NCI-H82 treated with DMSO at 0.1 percent for 48 hours (cell line): ENCODE results near the gene NAGLU.

Experiments
- DNase-seq: peaks from one replicate; lab custom pipeline; 2025; ENCODE audit not compliant: unreplicated experiment; lab: John Stamatoyannopoulos, UW

The NAGLU gene

DNA sequence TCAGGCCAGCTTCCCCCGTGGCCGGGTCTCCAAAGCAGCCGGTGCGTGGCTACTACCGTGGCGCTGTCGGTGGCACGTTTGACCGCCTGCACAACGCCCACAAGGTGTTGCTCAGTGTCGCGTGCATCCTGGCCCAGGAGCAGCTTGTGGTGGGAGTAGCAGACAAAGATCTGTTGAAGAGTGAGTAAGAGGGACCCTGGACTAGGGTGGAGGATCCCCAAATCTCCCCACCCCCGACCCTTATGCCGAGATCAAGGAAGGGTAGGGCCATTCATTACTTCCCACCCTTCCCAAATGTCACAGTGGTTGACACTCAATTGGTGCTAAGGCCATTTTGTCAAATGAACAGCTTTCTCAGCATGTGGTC, 27.1 kb downstream of the NAGLU start:
- DNase-seq: no peak

DNA sequence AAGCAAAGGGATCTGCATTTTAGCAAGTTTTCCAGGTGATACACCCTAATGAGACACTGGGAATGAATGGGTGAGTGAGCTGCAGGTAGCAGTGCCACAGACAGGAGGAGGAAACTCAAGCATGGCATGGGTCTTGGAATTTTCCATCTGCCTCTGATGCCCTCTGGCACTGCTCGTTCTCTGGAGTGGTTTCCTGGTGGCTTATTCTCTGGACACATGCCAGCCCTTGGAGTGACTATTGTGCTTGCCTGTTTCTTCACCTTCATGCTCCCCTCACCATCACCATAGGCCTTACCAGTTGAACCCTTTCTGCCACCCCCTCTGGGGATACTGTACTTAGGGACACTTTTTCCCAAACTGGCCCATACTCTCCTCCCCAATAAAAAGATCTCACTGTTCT, 27.5 kb downstream of the NAGLU start:
- no peak for DNase-seq

DNA sequence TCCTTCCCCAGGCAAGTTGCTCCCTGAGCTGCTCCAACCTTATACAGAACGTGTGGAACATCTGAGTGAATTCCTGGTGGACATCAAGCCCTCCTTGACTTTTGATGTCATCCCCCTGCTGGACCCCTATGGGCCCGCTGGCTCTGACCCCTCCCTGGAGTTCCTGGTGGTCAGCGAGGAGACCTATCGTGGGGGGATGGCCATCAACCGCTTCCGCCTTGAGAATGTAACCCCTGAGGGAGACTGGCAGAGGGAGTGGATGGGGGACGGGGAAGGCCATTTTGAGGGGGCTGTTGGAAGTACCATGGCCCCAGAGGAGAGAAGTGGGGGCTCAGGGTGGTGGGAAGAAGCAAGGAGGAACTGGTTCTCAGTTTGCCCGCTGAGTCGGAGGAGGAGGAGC, 27.9 kb downstream of the NAGLU start:
- DNase-seq: no peak

DNA sequence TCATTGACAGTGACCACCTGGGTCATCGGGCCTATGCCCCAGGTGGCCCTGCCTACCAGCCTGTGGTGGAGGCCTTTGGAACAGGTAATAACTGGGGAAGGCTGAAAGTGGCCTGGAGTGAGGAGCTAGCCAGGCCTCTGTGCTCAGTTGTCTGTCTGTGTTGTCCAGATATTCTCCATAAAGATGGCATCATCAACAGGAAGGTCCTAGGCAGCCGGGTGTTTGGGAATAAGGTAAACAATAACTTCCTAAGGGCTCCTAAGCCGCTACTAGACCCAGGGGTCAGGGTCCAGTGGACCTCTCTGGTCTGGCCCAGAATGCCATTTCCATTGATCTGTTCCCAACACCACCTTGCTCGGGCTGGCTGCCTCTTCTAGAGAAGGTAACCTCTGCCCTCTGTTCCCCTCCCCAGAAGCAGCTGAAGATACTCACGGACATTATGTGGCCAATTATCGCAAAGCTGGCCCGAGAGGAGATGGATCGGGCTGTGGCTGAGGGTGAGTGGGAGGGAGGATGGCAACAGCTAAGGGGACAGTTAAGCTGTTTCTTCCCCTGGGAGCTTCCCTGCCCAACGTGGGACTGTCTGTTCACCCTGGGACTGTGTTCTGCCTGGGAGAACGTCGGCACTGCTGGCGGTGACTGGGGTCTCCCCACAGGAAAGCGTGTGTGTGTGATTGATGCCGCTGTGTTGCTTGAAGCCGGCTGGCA, 28.9 kb downstream of the NAGLU start:
- DNase-seq: no peak

DNA sequence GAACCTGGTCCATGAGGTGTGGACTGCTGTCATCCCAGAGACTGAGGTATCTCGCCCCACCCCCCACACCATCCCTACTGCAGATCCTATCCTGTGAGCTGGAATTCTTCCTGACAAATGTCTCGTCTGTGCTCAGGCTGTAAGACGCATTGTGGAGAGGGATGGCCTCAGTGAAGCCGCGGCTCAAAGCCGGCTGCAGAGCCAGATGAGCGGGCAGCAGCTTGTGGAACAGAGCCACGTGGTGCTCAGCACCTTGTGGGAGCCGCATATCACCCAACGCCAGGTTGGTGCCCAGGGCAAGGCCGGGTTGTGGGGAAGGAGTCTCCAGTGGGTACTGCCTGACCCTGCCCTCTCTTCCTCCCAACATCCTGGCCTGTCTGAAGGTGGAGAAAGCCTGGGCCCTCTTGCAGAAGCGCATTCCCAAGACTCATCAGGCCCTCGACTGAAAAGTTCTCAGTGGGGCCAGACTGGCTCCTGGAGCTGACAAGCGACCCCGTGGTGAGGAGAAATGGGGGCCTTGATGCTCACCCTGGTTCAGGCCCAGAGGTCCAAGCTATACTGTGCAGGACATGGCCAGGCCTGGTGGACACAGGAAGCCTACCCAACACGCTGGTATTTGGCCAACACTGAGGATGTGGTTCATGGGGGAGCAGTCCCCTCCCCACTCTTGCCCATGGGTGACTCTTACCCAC, 29.6 kb downstream of the NAGLU start:
- DNase-seq: no peak

DNA sequence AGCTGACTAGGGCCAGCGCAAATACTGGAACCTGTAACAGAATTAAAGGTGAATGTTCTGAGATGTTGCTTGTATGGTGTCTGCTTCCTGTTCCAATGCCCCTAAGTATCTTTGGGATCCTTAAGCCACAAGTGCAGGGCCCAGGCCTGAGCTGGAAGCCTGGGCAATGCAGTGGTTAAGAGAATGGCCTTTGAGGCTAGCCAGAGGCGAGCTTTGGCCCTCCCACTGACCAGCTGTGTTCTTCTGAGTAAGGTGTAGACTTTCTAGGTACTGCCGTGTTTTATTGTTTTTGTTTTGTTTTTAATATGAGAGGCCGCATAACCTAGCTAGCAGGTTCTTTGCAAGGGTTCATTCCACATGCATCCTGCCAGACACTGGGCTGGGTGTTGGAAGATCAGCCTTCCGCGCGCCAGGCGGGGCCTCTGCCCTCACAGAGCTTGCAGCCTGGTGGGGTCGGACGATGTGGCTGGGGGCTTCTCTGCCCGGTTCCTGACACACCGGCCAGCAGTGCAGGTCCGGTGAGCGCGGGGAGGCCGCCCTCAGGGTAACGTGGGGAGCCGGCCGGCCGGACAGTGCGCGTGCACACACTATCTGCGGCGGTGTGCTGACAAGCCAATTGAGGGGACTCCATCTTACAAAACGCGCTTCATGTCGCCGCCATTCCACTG, 30.3 kb downstream of the NAGLU start:
- DNase-seq: no peak

DNA sequence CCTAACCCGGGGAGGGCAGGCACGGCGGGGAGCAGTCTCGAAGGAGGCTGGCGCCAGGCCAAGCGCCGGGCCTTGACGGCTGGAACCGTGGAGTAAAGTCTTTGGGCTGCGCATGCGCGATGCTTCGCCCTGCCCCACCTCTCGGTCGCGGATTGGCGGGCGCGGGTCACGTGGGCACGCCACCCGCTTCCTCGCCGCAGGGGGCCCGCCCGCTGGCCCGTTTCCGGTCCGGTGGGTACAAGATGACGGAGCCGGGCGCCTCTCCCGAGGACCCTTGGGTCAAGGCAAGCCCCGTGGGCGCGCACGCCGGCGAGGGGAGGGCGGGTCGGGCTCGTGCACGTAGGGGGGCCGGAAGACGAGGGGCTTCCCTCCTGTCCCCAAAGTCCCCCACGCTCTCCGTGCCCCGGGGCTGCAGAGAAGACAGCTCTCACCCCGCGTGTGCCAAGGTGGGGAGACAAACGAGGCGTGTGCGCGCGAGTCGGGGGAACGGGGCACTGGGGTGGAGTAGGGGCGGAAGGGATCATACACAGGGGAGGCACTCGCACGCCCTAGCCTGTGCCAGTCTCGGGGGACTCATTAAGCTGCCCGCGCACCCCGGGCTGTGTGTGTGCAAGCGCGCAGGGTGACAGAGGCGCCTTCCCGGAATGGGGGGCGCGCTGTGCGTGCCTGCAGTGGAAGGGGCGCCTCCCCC, 31.0 kb downstream of the NAGLU start, which contains the start of gene MLX:
Gene MLX (plus strand): TSS at position 218 of the 691 bp plus-strand sequence. CDS start 25 bp downstream, at position 243.
- DNase-seq: peak; percentile 80

DNA sequence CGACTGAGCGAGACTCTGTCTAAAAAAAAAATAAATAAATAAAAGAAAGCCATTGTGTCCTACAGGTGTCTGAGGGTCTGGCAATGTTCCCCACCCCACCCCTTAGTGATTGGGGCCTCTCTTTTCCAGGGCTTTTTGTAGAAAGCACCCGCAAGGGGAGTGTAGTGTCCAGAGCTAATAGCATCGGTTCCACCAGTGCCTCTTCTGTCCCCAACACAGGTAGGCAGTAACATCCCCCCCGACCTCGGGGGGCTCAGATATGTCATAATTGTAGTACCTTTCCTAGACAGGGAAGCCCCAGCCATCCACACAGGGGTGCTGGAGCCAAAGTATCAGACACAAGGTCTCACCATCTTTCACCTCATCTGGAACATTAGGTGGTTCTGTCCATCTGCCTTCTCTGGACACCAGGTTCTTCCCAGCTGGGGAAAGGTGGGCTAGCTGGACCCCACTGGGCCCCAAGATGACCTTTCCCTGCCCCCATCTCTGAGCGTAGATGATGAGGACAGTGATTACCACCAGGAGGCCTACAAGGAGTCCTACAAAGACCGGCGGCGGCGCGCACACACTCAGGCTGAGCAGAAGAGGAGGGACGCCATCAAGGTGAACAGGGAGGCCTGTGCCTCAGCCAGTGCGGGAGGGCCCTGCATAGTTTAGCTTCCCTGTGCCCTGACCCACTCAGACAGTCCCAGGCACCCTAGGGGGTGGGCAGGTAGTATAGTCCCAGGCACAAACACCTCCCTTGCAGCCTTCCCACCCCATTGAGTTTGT, 32.5 kb downstream of the NAGLU start:
- DNase-seq: no peak

DNA sequence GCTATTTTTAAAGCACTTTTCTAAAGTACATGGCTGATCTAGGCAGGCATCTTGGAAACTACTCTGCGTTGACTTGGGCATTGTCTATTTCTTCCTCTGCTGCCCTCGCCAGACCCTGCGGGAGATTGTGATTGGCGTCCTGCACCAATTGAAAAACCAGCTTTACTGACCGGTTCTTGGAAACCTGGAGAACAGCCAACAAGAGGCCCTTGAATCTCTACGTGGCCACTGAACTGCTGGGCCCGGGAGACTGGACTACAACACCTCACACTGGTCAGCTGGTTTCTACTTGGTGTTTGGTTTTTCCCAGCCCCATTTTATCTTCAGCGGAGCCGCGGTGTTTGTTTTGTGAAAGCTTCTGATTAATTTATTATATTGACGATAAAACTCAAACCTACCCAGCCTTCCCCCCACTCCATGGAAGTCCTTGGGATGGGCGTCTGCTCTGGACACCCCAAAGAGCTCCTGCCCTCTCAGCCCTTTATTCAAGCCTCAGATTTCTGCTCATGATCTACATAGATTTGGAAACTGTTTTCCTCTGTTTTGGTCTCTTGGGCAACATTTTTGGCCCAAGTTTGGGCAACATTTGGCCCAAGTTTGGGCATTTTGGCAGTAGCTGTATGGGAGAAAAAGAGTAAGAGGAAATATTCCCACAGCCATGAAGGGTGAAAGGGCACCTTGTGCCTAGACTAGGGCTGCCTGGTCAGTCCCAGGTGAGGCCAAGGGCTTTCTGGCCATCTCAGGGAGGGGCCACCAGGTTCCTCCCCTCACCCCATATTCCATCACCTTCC, 35.6 kb downstream of the NAGLU start:
- no peak for DNase-seq

DNA sequence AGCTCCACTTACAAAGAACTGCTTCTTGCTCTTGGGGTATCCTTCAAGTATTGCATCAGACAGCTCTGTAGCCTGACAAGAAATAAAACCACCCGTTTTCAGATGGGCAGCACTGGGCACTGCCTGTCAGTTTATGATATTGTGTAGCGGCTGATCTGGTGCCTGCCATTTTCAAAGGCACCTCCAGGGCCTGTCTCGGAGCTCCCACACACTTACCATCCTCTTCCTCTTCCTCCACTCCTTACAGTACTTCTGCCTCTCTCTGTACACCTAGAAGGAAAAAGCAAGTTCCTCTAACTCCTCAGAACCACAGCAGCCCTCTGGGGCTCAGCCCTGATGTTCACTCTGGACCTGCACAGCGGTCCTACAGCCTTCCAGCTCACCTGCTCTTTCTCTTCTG, 37.1 kb downstream of the NAGLU start:
- no peak for DNase-seq

DNA sequence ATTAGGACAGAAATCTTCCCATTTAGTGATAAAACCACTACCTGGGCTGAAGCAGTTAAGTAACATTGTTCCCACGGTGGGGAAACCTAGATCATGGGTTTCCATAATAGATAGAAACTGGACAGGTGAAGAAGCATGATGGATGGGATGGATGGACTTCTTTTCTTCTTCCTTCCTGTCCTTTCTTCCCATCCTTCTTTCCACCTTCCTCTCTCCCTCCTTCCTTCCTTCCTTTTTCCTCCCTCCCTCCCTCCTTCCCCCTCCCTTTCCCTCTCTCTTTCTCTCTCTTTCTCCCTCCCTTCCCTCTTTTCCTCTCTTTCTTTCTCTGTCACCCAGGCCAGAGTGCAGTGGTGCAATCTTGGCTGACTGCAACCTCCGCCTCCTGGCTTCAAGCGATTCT, 38.4 kb downstream of the NAGLU start:
- DNase-seq: no peak

DNA sequence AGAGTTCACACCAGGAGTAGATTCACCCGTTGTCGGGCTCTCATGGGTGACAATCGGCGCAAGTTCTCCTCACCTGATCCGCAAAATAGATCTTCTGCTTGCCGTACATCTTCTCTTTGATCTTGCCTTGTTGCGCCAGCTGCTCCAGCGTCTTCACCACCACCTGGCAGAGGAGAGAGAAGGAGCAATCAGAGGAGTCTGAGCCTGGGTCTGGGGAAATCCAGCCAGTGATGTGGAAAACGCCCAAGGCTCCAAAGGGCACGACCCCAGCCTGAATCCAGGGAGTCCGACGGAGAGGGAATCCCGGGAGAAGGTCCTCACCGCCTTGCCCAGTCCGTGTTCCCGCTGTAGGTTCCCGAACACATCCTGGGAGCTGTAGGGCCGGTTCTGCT, 41.1 kb downstream of the NAGLU start:
- no peak for DNase-seq

DNA sequence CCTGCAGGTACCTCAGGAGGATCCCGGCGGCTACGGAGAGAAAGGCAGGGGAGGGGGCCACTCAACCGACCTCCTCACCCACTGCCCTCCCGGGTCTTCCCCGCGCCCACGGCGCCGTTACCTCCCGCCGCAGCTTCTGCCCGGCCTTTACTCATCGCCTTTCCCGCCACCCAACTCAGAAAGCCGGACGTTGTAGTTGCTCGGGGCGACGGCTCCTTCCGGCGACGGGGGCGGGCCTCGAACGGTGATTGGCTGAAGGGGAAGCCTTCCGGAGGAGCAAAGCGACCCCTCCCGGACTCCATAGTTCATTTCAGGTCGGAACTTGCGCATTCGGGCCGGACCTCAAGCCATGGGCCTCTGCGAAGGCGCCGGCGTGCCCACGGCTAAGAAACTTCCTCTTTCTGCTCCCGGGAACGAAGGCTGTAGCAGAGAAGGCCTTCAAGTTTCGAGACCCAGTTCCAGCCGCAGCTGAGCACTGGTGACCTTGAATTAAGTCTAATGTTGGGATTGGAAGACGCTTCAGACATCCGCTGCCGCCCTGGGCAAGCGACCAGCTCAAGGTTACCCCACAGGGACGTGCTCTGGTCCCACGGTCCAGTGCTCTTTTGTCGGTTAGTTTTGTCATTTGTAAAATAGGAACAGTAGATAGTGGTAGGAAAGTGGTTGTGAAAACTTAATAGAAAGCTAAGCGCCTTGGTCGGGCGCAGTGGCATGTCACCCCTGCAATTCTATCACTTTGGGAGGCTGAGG, 41.7 kb downstream of the NAGLU start, which contains the start of gene PSMC3IP:
Gene PSMC3IP (minus strand): TSS at position 198 of the 750 bp plus-strand sequence. CDS start 43 bp downstream, at position 155.
- DNase-seq: peak; percentile 83

DNA sequence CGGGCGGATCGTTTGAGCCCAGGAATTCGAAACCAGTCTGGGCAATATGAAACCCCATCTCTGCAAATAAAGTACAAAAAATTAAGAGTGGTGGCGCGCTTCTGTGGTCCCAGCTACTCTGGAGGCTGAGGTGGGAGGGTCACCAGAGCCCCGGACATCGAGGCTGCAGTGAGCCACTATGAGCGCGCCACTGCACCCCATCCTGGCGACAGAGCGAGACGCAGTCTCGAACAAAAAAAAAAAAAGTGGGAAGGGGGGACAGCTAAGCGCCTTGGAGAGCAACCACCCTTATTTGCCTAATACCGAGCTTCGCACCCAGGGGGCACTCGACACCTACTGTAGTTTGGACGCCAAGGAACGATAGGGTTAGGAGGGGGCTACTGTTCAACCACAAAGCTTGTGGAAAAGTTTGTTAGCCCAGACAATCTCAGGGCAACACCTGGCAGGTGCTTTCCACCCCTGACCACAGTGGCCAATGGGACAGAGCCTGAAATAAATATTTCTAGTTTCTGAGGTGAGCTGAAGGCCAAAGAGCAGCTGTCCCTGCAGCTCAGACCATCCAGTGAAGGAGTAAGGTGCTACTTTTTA, 42.3 kb downstream of the NAGLU start:
- peak; percentile 76 for DNase-seq

DNA sequence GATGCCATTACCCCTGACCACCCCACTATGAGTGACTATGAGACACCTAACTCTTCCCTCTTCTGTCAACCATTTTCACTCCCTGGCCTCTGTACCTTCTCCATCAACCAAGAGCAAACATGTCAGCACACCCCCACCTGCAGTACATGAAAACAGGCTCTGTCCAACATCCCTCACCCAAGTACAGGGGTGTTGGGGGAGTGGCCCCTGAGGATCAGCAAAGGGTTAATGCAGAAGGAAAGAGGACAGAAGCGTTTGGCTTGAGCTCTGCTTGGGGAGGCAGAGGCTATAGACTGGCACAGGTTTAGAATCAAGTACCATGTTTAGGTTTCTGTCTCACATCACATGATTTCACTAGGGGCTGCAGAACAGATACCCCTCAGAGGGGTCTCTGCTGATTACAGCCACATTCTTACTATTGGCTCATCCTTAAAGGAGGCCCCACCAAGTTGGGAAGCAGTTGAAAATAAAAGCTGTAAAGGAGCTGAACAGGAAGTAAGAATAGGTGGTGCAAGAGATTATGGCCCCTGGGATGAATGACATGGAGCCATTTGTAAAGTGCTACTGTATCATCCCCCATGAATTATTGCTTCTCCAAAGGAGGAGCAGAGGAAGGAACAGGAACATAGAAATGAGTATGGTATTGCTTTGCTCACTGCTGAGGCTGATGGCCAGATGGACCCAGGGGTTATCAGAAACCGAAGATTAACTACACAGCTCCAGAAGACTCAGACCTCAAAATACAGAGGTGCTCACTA, 43.9 kb downstream of the NAGLU start:
- no peak for DNase-seq

DNA sequence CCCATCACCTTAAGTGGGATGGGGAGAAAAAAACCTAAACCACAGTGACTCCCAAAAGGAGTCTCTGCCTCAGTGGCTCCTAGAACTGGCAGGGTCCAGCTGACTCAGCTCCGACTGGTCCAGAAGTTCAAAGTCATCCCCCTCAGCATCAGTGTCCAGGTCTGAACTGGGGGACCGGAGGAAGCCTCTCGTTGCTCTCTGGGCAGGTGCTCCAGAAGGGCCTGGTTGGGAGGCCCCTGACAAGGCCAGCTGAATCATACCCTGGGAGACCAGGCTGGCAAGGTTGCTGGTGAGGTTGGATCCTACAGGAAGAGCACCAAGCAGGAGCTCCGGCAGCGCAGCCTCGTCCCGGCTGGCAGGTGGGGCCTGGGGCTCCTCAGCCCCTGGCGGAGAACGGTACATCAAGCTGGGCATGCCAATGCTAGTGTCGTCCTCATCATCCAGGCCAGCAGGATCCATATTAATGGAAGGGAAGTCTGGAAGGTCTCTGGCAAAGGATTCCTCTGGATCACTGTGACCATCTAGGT, 45.8 kb downstream of the NAGLU start:
- no peak for DNase-seq

DNA sequence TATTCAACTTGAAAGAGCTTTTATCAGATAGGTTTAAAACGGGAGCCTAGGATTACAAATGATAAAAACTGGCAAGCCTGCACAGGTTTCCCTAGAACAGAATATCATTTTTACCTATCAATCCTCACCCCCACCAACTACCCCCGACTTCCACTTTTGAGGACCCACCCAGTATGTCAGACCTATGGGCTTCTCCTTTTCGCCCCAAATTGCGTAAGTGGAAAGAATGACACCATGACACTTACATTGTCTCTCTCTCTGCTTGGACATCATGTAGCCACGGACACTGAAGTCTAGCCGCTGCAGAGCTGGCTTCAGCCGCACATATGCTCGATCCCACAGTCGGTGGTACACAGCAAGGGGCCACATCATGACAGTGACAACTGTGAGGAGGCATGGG, 48.8 kb downstream of the NAGLU start:
- DNase-seq: no peak

DNA sequence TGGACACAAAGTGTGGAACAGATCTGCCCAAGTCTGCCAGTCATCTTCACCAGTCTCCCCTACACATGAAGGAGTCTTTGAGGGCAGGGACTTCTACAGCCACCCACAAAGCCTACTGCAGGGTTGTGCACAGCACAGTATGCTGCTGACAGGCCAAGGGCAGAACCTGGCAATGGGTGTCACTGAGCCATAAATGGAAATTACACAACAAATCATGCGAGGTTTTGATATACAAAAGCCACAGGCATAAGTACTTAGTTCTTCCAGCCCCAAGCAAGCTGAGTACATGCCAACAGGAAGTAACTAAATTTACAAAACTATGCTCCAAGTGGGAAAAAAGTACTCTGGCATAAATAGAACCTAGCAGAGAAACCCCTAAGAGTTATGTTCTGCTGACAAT, 49.3 kb downstream of the NAGLU start:
- no peak for DNase-seq
